Sciatic nerve (tissue), 1 donor: ENCODE results near the gene ECI1. TPM values are rescaled to one million over a fixed set of nuclear protein-coding genes. Genes with fewer than 3 reads are reported as not detected.

ENCODE experiments used
- microRNA-seq: library from miRNA; unstranded; fragments of <30 nt; microRNA quantifications from one replicate; pipeline ENCODE4 v1.2.0, GENCODE V29; 2020
- total RNA-seq: library from RNA; stranded (reverse); fragmentation: NEBNext Ultra II Directional; extraction: Animal tissue kit (Norgen Biotek cat#: 25700); gene quantifications from one replicate; pipeline ENCODE4 v1.2.1, GENCODE V29; 2021
- donor health status: DM: no; HTN: no; CAD: no.

Gene ECI1
- total RNA-seq, 1 donor from 2014 or later = 37.6 TPM

Small RNA genes lying within 50 kb of the gene (microRNA-seq; reads per million reads assigned to microRNA genes)
- gene MIR3677 (not detected), gene MIR4717 (not detected)

Other genes with a start within 250 kb of the ECI1 start
- 34.5 TPM for gene ZNF598, start 241.8 kb downstream of the ECI1 start, total RNA-seq
- gene NPW, start 231.8 kb downstream of the ECI1 start, total RNA-seq = 0.36 TPM
- gene NHERF2, start 224.7 kb downstream of the ECI1 start, total RNA-seq = 107 TPM
- gene NTHL1, start 203.8 kb downstream of the ECI1 start, total RNA-seq = 21.8 TPM
- 156 TPM for gene TSC2, start 203.6 kb downstream of the ECI1 start, total RNA-seq
- 159 TPM for gene PKD1, start 115.7 kb downstream of the ECI1 start, total RNA-seq
- gene RAB26, start 103.0 kb downstream of the ECI1 start, total RNA-seq = 0.40 TPM
- 44.8 TPM for gene TRAF7, start 95.8 kb downstream of the ECI1 start, total RNA-seq
- 1.6 TPM for gene CASKIN1, start 55.0 kb downstream of the ECI1 start, total RNA-seq
- gene MLST8, start 46.1 kb downstream of the ECI1 start, total RNA-seq = 21.8 TPM
- 9.9 TPM for gene BRICD5, start 40.7 kb downstream of the ECI1 start, total RNA-seq
- 11.8 TPM for gene PGP, start 36.7 kb downstream of the ECI1 start, total RNA-seq
- gene E4F1, start 28.0 kb downstream of the ECI1 start, total RNA-seq = 22.3 TPM
- gene DNASE1L2, start 15.1 kb downstream of the ECI1 start, total RNA-seq = 1.6 TPM
- gene RNPS1, start 16.5 kb upstream of the ECI1 start, total RNA-seq = 103 TPM
- 39.0 TPM for gene ABCA3, start 89.1 kb upstream of the ECI1 start, total RNA-seq
- gene CCNF, start 177.9 kb upstream of the ECI1 start, total RNA-seq = 1.8 TPM
- 0.58 TPM for gene TEDC2, start 208.5 kb upstream of the ECI1 start, total RNA-seq
- 0.36 TPM for gene NTN3, start 219.7 kb upstream of the ECI1 start, total RNA-seq
- 15.4 TPM for gene TBC1D24, start 223.5 kb upstream of the ECI1 start, total RNA-seq